Measurements from ENCODE around the gene CADM1. TPM values are rescaled to one million over a fixed set of nuclear protein-coding genes. Genes with fewer than 3 reads are reported as not detected.

Gene CADM1
- total RNA-seq, 2 donors from 2014 or later, result 0.18 TPM; not detected in 1

GRCh38 chr11:115368616-115369015 is 135.6 kb downstream of the CADM1 start:
- no peaks in the 10 kb centered on the region for H3K36me3 Mint-ChIP-seq
- ATAC-seq, result no peak
- no peak overlapping the region for H3K27ac Mint-ChIP-seq
- peaks cover 0 to 4% of the 10 kb centered on the region in 2 donors for H3K9me3 Mint-ChIP-seq
- no peak for DNase-seq (ENCODE audit: low spot score in 2 of 2)

DNA sequence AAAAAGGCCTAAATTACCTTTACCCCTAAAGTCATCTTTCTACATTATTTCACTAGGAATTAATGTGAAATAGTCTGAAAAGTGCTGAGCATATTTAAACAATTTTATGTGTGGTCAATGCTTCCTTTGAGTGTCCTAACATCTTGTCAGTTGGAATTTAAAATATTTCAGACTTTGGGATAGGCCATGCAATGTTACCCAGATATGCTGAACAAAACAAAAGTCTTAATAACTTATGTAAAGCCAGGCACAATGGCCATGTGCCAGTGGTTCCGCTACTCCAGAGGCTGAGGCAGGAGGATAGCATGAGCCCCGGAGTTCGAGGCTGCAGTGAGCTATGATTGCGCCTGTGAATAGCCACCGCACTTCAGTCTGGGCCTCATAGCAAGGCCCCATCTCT is 137.4 kb downstream of the CADM1 start:
- H3K9me3 Mint-ChIP-seq, result peaks cover 0 to 4% of the 10 kb centered on the region in 2 donors
- H3K27ac Mint-ChIP-seq, result no peak overlapping the region
- no peaks in the 10 kb centered on the region for H3K36me3 Mint-ChIP-seq

DNA sequence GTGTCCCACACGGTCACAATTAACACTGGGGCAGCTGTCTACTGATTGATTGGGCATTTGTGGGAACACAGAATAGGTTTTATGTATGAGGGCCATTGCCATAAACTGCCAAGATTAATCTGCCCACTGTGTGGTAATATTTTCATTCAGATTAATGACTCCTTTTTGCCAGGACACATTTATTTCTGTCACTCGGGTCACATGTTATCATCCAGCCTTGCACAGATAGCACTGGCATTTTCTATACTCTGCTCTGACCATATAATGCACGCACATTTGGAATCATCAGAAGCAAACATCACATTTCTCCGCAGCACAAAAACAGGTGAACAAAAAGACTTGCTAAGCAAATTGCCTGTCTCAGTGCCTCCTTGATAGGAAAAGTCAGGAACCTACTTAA is 138.3 kb downstream of the CADM1 start:
- Mint-ChIP-seq H3K9me3 (no peaks in the 10 kb centered on the region), H3K36me3 (no peaks in the 10 kb centered on the region), H3K27ac (no peak overlapping the region)
- DNase-seq (ENCODE audit: low spot score in 2 of 2) (no peak), ATAC-seq (no peak)

More for the DNA sequence above, 137.4 kb downstream of the CADM1 start:
- DNase-seq (ENCODE audit: low spot score in 2 of 2) (no peak), ATAC-seq (no peak)

DNA sequence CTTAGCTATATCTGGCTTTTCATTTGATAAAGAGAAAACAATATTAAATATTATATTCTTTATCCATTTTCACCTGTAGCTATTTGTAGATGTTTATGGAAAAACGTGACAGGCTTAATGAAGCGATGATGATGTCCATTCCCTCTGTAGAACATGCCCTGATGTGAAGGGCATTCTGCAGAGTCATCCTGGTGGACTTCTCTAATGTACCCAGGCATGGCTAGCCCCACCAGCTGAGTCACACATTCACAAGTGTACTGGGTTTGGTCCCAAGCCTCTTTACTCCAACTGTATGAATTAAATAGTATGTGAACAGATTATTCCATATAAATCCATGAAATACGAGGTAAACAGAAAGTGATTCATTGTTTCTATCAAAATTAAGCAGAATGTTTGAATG is 139.3 kb downstream of the CADM1 start:
- Mint-ChIP-seq H3K36me3 (no peaks in the 10 kb centered on the region), H3K27ac (no peak overlapping the region), H3K9me3 (no peaks in the 10 kb centered on the region)
- ATAC-seq (no peak), DNase-seq (ENCODE audit: low spot score in 2 of 2) (no peak)

- ATAC-seq, result no peak
- no peak for DNase-seq (ENCODE audit: low spot score in 2 of 2)
- Mint-ChIP-seq H3K9me3 (no peaks in the 10 kb centered on the region), H3K27ac (no peak overlapping the region), H3K36me3 (no peaks in the 10 kb centered on the region)
Measured at GRCh38 chr11:115363921-115364320, 140.3 kb downstream of the CADM1 start.

DNA sequence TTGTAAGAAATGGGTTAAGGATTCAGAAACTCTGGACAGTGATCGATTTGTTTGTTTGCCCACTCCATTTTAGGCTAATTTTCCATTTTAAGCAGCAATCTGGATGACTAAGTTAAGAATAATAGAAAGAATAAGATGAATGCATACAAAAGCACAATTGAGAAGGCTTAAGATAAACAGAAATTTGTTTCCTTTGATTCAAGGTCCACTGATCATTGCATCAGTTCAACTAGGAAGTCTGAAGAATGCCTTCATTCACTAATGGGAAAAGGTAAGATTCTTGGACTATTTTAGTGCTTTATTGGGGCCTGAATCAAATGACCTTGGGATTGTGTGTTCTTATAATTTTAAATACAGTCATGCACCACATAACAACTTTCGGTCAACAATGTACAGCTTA is 140.8 kb downstream of the CADM1 start:
- Mint-ChIP-seq H3K36me3 (no peaks in the 10 kb centered on the region), H3K9me3 (no peaks in the 10 kb centered on the region), H3K27ac (no peak overlapping the region)
- ATAC-seq (no peak), DNase-seq (ENCODE audit: low spot score in 2 of 2) (no peak)

- ATAC-seq, result no peak
- H3K36me3 Mint-ChIP-seq, result no peaks in the 10 kb centered on the region
Measured at GRCh38 chr11:115362997-115363396, 141.2 kb downstream of the CADM1 start.

GRCh38 chr11:115361025-115361424 is 143.2 kb downstream of the CADM1 start:
- ATAC-seq (no peak), DNase-seq (ENCODE audit: low spot score in 2 of 2) (no peak)
- Mint-ChIP-seq H3K36me3 (no peaks in the 10 kb centered on the region), H3K27ac (no peak overlapping the region), H3K9me3 (no peaks in the 10 kb centered on the region)

More at GRCh38 chr11:115362997-115363396, 141.2 kb downstream of the CADM1 start:
- no peak overlapping the region for H3K27ac Mint-ChIP-seq
- H3K9me3 Mint-ChIP-seq, result no peaks in the 10 kb centered on the region
- no peak for DNase-seq (ENCODE audit: low spot score in 2 of 2)

DNA sequence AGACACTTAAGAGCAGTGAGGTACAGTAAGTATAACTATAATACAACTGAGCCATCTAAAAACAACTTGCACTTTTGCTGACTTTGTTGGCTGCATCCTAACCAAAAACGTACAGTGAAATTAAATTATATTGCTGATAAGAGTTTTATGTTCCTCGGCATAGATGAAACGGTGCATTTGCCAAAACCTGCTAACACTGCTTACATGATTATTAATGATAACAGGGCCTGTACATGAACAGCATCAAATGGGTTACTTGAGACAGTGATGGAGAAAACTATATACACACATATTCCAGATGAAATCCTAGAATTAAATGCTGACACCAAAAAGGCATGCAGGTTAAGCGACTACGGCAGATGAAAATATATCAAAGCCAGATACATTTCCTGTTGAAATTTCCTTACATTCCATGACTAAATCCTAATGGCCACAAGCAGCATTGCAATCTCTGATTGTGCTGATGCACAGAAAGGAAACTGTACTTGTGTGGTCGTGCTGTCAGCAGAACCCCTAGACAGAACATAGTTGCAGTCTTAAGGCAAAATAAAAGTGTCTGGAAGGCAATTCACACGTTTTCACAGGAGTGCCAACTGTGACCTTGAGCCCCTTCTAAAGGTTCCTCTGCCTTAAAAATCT is 143.9 kb downstream of the CADM1 start:
- Mint-ChIP-seq H3K27ac (no peak overlapping the region), H3K9me3 (no peaks in the 10 kb centered on the region), H3K36me3 (no peaks in the 10 kb centered on the region)
- ATAC-seq, result no peak
- no peak for DNase-seq (ENCODE audit: low spot score in 2 of 2)

GRCh38 chr11:115357066-115357465 is 147.1 kb downstream of the CADM1 start:
- Mint-ChIP-seq H3K27ac (no peak overlapping the region), H3K36me3 (no peaks in the 10 kb centered on the region), H3K9me3 (no peaks in the 10 kb centered on the region)
- no peak for ATAC-seq
- no peak for DNase-seq (ENCODE audit: low spot score in 2 of 2)

GRCh38 chr11:115352805-115353485 is 151.3 kb downstream of the CADM1 start:
- ATAC-seq, result no peak
- no peak for DNase-seq (ENCODE audit: low spot score in 2 of 2)
- Mint-ChIP-seq H3K27ac (no peak overlapping the region), H3K9me3 (no peaks in the 10 kb centered on the region), H3K36me3 (no peaks in the 10 kb centered on the region)

- no peak overlapping the region for H3K27ac Mint-ChIP-seq
- ATAC-seq (no peak), DNase-seq (ENCODE audit: low spot score in 2 of 2) (no peak)
- H3K9me3 Mint-ChIP-seq, result no peaks in the 10 kb centered on the region
- H3K36me3 Mint-ChIP-seq, result no peaks in the 10 kb centered on the region
Measured at GRCh38 chr11:115349335-115350017, 154.7 kb downstream of the CADM1 start.

- DNase-seq (ENCODE audit: low spot score in 2 of 2), result no peak
- Mint-ChIP-seq H3K36me3 (no peaks in the 10 kb centered on the region), H3K9me3 (no peaks in the 10 kb centered on the region), H3K27ac (no peak overlapping the region)
- ATAC-seq, result no peak
Measured at GRCh38 chr11:115348416-115348815, 155.8 kb downstream of the CADM1 start.

DNA sequence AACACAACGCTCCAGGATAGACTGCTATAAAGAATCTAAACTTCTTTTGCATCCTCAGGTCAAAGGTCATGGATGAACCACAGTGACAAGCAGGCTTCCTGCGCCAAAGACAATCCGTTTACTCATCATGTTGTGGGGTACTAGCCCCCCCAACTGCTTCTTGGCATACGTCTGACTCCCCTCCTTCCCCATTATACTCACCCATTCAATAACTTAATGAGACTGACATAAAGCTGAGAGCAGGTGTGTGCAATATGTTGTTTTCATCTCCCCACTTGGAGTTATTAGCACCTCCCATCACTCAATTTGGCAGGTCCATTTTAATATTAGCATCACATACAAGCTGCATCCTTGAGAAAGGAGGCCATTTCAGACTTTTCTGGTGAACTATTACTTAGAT is 157.1 kb downstream of the CADM1 start:
- H3K27ac Mint-ChIP-seq, result no peak overlapping the region
- DNase-seq (ENCODE audit: low spot score in 2 of 2), result no peak
- ATAC-seq, result no peak
- H3K9me3 Mint-ChIP-seq, result no peaks in the 10 kb centered on the region
- no peaks in the 10 kb centered on the region for H3K36me3 Mint-ChIP-seq

DNA sequence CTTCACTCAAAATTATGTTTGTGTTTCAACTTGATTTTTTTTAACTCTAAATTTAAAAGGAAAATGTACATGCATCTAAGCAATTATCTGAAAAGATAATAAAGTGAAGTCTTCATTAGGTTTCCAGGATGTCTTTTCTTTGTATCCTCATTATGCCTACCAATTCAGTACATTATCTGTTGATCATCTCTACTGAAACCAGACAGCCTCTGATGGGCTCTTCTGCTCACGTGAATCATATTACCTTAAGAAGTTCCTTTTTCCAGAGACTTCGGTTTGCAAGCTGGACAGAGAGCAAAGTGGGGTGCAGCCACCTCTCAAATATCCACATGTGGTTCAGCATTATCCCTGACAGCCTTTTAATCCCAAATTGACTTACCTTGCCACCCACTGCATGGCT is 158.4 kb downstream of the CADM1 start:
- Mint-ChIP-seq H3K27ac (no peak overlapping the region), H3K9me3 (no peaks in the 10 kb centered on the region)
- no peak for ATAC-seq

GRCh38 chr11:115345361-115345760 is 158.9 kb downstream of the CADM1 start:
- no peak for ATAC-seq
- Mint-ChIP-seq H3K36me3 (no peaks in the 10 kb centered on the region), H3K9me3 (no peaks in the 10 kb centered on the region), H3K27ac (no peak overlapping the region)
- no peak for DNase-seq (ENCODE audit: low spot score in 2 of 2)

More for the DNA sequence above, 158.4 kb downstream of the CADM1 start:
- DNase-seq (ENCODE audit: low spot score in 2 of 2), result no peak
- H3K36me3 Mint-ChIP-seq, result no peaks in the 10 kb centered on the region

- no peaks in the 10 kb centered on the region for H3K9me3 Mint-ChIP-seq
- no peak overlapping the region for H3K27ac Mint-ChIP-seq
- H3K36me3 Mint-ChIP-seq, result no peaks in the 10 kb centered on the region
- ATAC-seq (no peak), DNase-seq (ENCODE audit: low spot score in 2 of 2) (no peak)
Measured at GRCh38 chr11:115344846-115345245, 159.4 kb downstream of the CADM1 start.

GRCh38 chr11:115342142-115342541 is 162.1 kb downstream of the CADM1 start:
- no peak overlapping the region for H3K27ac Mint-ChIP-seq
- H3K9me3 Mint-ChIP-seq, result no peaks in the 10 kb centered on the region
- DNase-seq (ENCODE audit: low spot score in 2 of 2), result no peak
- no peaks in the 10 kb centered on the region for H3K36me3 Mint-ChIP-seq
- ATAC-seq, result no peak

All from activated naive CD4-positive, alpha-beta T cell treated with anti-CD3 and anti-CD28 coated beads, Interleukin-2, amount 50 U/mL, for 72 hours (primary cell).